SU-DHL-6 (cell line): ENCODE data around the gene RAPGEF5.
"Not testable (repeated sequence)": the region's sequence is repeated elsewhere in the genome, so short reads cannot be mapped to it uniquely, and the experiment has no call there.

Experiments used
- H2AFZ ChIP-seq: fragments of 200-600 bp; sonication (generic); 2 replicates; pipeline ENCODE4 v1.6.1; 2014; ENCODE audit warnings: low read depth, mild to moderate bottlenecking, moderate library complexity, mixed read lengths, antibody characterized with exemption, low read length; ENCODE audit not compliant: severe bottlenecking
- H3F3A ChIP-seq: fragments of 200-600 bp; shearing (Covaris generic); 2 replicates; pipeline ENCODE4 v1.6.0; 2016; ENCODE audit warnings: antibody characterized with exemption, mild to moderate bottlenecking; ENCODE audit not compliant: insufficient read depth
- H3K27ac ChIP-seq: fragments of 200-600 bp; sonication (generic); 2 replicates; pipeline ENCODE4 v1.5.1; 2016; ENCODE audit warnings: low read depth, mild to moderate bottlenecking, low read length, moderate library complexity, mixed read lengths
- H3K27me3 ChIP-seq: fragments of 200-600 bp; sonication (generic), shearing (Covaris generic); 2 replicates; pipeline ENCODE4 v1.6.0; 2014; ENCODE audit warnings: mild to moderate bottlenecking, low read length
- H3K36me3 ChIP-seq: fragments of 200-600 bp; sonication (generic); 2 replicates; pipeline ENCODE4 v1.6.1; 2014; ENCODE audit warnings: mild to moderate bottlenecking, low read length, mixed read lengths
- H3K4me2 ChIP-seq: fragments of 300-600, 200-600 bp; shearing (Covaris generic), sonication (generic); 2 replicates; pipeline ENCODE4 v1.6.0; 2014; ENCODE audit warnings: low read length, low read depth, mild to moderate bottlenecking; ENCODE audit not compliant: poor library complexity, severe bottlenecking
- H3K4me3 ChIP-seq: fragments of 200-600 bp; sonication (generic); 2 replicates; pipeline ENCODE4 v1.5.1; 2014; ENCODE audit warnings: antibody characterized with exemption, low read length, mild to moderate bottlenecking, mixed read lengths; ENCODE audit not compliant: insufficient read depth, poor library complexity, severe bottlenecking
- H3K79me2 ChIP-seq: fragments of 200-600 bp; sonication (generic); 2 replicates; pipeline ENCODE4 v1.6.1; 2014; ENCODE audit warnings: mild to moderate bottlenecking, low read length, moderate library complexity; ENCODE audit not compliant: insufficient read depth
- H3K9ac ChIP-seq: fragments of 200-600 bp; sonication (generic); 2 replicates; pipeline ENCODE4 v1.7.0; 2014; ENCODE audit warnings: mild to moderate bottlenecking, low read length
- H3K9me2 ChIP-seq: fragments of 200-600 bp; sonication (generic); replicated peaks from 2 replicates; pipeline ENCODE4 v1.6.1; 2014; ENCODE audit warnings: low read length; ENCODE audit not compliant: insufficient read depth
- H3K9me3 ChIP-seq: fragments of 200-600 bp; sonication (generic); 2 replicates; pipeline ENCODE4 v1.6.1; 2014; ENCODE audit warnings: low read length, mixed read lengths; ENCODE audit not compliant: insufficient read depth
- H4K20me1 ChIP-seq: fragments of 200-600 bp; sonication (generic); 2 replicates; pipeline ENCODE4 v1.6.1; 2014; ENCODE audit warnings: low read depth, mild to moderate bottlenecking, antibody characterized with exemption, low read length, moderate library complexity, mixed read lengths
- EZH2phosphoT487 ChIP-seq: fragments of 200-600 bp; sonication (generic), shearing (Covaris generic); conservative IDR thresholded peaks from 2 replicates; pipeline ENCODE4 v1.6.1; 2018; ENCODE audit warnings: mild to moderate bottlenecking, antibody characterized with exemption, low read length, moderate library complexity, mixed read lengths
- TF ChIP-seq, protein P1 (sequence below): fragments of 200-600 bp; sonication (generic); IDR thresholded peaks from one replicate; pipeline ENCODE4 v1.5.1; 2017; ENCODE audit warnings: antibody characterized with exemption, mild to moderate bottlenecking, low read length, moderate library complexity; ENCODE audit not compliant: insufficient read depth, poor library complexity, severe bottlenecking

The RAPGEF5 gene

DNA sequence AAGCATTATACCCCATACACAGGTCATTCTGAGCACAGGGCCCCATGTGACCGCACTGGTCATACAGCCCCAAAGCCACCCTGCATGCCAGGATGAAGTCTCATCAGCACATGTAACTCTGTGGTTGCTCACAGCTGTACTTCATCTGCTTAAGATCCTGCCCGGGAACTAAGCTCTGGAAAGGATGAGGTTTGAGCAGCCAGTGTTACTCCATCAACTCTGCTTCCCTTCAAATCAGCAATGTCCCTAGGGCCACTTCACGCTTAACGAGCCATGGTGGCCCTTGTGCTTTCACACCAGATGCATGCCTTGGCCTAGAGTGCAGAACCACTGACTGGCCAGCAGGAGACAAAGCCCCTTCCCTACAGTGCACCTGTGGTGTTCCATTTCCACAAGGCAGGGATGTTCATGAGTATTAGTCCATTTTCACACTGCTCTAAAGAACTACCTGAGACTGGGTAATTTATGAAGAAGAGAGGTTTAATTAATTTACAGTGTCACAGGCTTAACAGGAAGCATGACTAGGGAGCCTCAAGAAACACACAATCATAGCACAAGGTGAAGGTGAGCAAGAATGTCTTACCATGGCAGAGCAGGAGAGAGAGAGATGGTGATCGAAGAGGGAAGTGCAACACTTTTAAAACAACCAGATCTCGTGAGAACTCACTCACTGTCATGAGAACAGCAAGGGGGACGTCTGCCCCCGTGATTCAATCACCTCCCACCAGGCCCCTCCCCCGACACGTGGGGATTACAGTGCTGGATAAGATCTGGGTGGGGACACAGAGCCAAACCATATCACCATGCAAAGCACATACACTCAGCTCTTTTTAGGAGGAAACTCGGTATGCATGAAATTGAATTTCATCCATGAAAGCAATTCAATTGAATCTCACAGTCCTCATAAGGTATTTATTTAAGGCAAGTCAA lies 262.3 kb downstream of the RAPGEF5 start:
- H3K4me2 ChIP-seq, result no peak overlapping the region
- H3K36me3 ChIP-seq, result no peaks in the 10 kb centered on the region
- no peaks in the 10 kb centered on the region for H3K79me2 ChIP-seq
- H3K4me3 ChIP-seq, result no peak overlapping the region
- no peak overlapping the region for H2AFZ ChIP-seq
- no peaks in the 10 kb centered on the region for H3F3A ChIP-seq
- H4K20me1 ChIP-seq, result no peaks in the 10 kb centered on the region
- no peak overlapping the region for H3K27ac ChIP-seq
- no peaks in the 10 kb centered on the region for H3K9me3 ChIP-seq
- no peaks in the 10 kb centered on the region for H3K27me3 ChIP-seq
- no peaks in the 10 kb centered on the region for H3K9me2 ChIP-seq
- H3K9ac ChIP-seq, result no peak overlapping the region
- TF ChIP-seq, protein P1, sequence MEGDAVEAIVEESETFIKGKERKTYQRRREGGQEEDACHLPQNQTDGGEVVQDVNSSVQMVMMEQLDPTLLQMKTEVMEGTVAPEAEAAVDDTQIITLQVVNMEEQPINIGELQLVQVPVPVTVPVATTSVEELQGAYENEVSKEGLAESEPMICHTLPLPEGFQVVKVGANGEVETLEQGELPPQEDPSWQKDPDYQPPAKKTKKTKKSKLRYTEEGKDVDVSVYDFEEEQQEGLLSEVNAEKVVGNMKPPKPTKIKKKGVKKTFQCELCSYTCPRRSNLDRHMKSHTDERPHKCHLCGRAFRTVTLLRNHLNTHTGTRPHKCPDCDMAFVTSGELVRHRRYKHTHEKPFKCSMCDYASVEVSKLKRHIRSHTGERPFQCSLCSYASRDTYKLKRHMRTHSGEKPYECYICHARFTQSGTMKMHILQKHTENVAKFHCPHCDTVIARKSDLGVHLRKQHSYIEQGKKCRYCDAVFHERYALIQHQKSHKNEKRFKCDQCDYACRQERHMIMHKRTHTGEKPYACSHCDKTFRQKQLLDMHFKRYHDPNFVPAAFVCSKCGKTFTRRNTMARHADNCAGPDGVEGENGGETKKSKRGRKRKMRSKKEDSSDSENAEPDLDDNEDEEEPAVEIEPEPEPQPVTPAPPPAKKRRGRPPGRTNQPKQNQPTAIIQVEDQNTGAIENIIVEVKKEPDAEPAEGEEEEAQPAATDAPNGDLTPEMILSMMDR, result no peak
- TF ChIP-seq EZH2phosphoT487, result no peak

DNA sequence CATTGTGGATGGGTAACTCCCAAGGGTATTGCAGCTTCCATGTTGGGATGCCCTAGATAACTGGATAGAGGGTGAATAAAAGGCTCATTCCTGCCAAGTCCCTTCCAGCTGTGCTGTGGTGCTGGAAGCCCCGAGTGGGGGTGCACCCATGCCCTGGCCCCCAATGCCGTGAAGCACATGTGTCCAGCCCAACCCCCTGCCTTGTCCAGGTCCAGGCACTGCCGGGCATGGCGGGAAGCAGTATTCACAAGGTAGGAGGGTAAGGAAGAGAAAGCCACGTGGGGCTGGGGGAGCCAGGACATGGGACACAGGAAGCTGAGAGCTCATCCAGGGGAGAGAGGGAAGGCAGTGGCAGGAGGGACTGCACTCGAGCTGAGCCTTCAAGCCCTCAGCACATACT lies 263.0 kb downstream of the RAPGEF5 start:
- H3F3A ChIP-seq, result no peaks in the 10 kb centered on the region
- no peak for TF ChIP-seq EZH2phosphoT487
- TF ChIP-seq, protein P1, result no peak
- no peak overlapping the region for H3K4me3 ChIP-seq
- H3K9me2 ChIP-seq, result no peaks in the 10 kb centered on the region
- no peaks in the 10 kb centered on the region for H4K20me1 ChIP-seq
- H3K36me3 ChIP-seq, result no peaks in the 10 kb centered on the region
- H3K9ac ChIP-seq, result no peak overlapping the region
- H2AFZ ChIP-seq, result no peak overlapping the region
- no peak overlapping the region for H3K4me2 ChIP-seq
- no peaks in the 10 kb centered on the region for H3K9me3 ChIP-seq
- H3K79me2 ChIP-seq, result no peaks in the 10 kb centered on the region
- no peak overlapping the region for H3K27ac ChIP-seq
- no peaks in the 10 kb centered on the region for H3K27me3 ChIP-seq

DNA sequence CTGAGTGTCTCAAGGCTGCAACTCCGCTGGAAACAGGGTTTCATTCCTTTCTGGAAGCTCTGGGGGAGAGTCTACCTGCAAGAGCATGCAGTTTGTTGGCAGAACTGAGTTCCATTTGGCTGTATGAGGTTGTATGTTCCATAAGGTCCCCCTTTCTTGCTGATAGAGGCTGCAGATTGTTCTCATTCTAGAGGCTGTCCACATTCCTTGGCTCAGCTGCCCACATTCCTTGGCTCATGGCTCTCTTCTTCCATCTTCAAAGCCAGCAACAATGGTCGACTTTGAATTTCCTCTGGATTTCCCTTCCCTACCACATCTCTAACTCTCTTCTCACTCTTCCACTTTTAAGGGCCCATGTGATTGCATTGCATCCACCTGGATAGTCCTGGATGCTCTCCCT lies 264.0 kb downstream of the RAPGEF5 start:
- Histone ChIP-seq H4K20me1 (no peaks in the 10 kb centered on the region), H3K36me3 (no peaks in the 10 kb centered on the region), H3K4me2 (no peak overlapping the region), H3K27ac (no peak overlapping the region), H2AFZ (no peak overlapping the region), H3K79me2 (no peaks in the 10 kb centered on the region), H3K9me3 (no peaks in the 10 kb centered on the region), H3F3A (no peaks in the 10 kb centered on the region), H3K27me3 (no peaks in the 10 kb centered on the region), H3K9ac (no peak overlapping the region), H3K4me3 (no peak overlapping the region), H3K9me2 (no peaks in the 10 kb centered on the region)
- TF ChIP-seq EZH2phosphoT487, result no peak
- TF ChIP-seq, protein P1, result no peak

DNA sequence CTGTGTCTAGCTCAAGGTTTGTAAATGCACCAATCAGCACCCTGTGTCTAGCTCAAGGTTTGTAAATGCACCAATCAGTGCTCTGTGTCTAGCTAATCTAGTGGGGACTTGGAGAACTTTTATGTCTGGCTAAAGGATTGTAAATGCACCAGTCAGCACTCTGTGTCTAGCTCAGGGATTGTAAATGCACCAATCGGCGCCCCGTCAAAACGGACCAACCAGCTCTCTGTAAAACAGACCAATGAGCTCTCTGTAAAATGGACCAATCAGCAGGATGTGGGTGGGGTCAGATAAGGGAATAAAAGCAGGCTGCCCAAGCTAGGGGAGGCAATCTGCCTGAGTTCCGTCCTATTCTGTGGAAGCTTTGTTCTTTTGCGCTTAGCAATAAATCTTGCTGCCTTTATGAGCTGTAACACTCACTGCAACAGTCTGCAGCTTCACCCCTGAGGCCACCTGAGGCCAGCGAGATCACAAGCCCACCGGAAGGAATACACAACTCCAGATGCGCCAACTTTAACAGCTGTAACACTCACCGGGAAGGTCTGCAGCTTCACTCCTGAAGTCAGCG lies 265.9 kb downstream of the RAPGEF5 start:
- not testable (repeated sequence) for H3K27ac ChIP-seq, H2AFZ ChIP-seq, H3K4me3 ChIP-seq, H3K9ac ChIP-seq, H3K9me2 ChIP-seq, H3F3A ChIP-seq, H3K4me2 ChIP-seq, H3K27me3 ChIP-seq, H3K9me3 ChIP-seq, H3K79me2 ChIP-seq, H4K20me1 ChIP-seq, H3K36me3 ChIP-seq
